Subcutaneous adipose tissue (tissue), 4 donors: ENCODE data around the gene FUT2. TPM values are rescaled to one million over a fixed set of nuclear protein-coding genes. Genes with fewer than 3 reads are reported as not detected.

Experiments used
- CTCF ChIP-seq: fragments of 450-650 bp; IDR thresholded peaks from one replicate; pipeline ENCODE4 v1.5.1; 2016; ENCODE audit warnings: low read depth, mild to moderate bottlenecking, control low read depth, antibody characterized with exemption, moderate library complexity
- total RNA-seq, 4 donors: library from RNA; depleted of rRNA; stranded (reverse); fragments of >200 nt; gene quantifications; one replicate each; pipeline ENCODE4 v1.1.0, GENCODE V29; 2016

FUT2 gene
- total RNA-seq, 4 donors from 2014 or later = not detected

- TF ChIP-seq CTCF = no peak
Measured at GRCh38 chr19:48664476-48664875, 31.3 kb upstream of the FUT2 start.

- no peak for TF ChIP-seq CTCF
Measured at GRCh38 chr19:48665786-48666185, 30.0 kb upstream of the FUT2 start.

- no peak for TF ChIP-seq CTCF
Measured at GRCh38 chr19:48668332-48668731, 27.4 kb upstream of the FUT2 start.

GRCh38 chr19:48668761-48669160, 27.0 kb upstream of the FUT2 start:
- no peak for TF ChIP-seq CTCF

- no peak for TF ChIP-seq CTCF
Measured at GRCh38 chr19:48669903-48670668, 25.7 kb upstream of the FUT2 start.

GRCh38 chr19:48670699-48671445, 24.9 kb upstream of the FUT2 start:
- TF ChIP-seq CTCF = no peak

- no peak for TF ChIP-seq CTCF
Measured at GRCh38 chr19:48671446-48671995, 24.2 kb upstream of the FUT2 start.
